HepG2 (cell line): Measurements from ENCODE around the gene ZNF821. TPM values are rescaled to one million over a fixed set of nuclear protein-coding genes. Genes with fewer than 3 reads are reported as not detected.

Experiments used
- ARID2 ChIP-seq: sonication (generic); formaldehyde crosslinking; IDR thresholded peaks from 2 replicates; pipeline ENCODE4 v1.8.1; 2022; ENCODE audit warnings: mild to moderate bottlenecking, missing genetic modification reagents, borderline replicate concordance
- GABPA ChIP-seq, 2 experiments: IDR thresholded peaks; 2 replicates each; pipeline ENCODE4 v1.6.1; 2011 to 2016; ENCODE audit warnings: low read depth in 2 of 2, low read length in 1 of 2, missing biosample characterization in 1 of 2, missing genetic modification characterization in 1 of 2
- HNRNPLL ChIP-seq: fragments of 200-400 bp; formaldehyde crosslinking; IDR thresholded peaks from 2 replicates; pipeline ENCODE4 v1.6.1; 2017; ENCODE audit warnings: mild to moderate bottlenecking, low read depth, low read length; ENCODE audit not compliant: poor library complexity, severe bottlenecking
- MATR3 ChIP-seq: sonication (generic); formaldehyde crosslinking; IDR thresholded peaks from 2 replicates; pipeline ENCODE4 v1.4.0; 2020; ENCODE audit warnings: missing genetic modification reagents
- NFE2 ChIP-seq: sonication (generic); formaldehyde crosslinking; IDR thresholded peaks from 2 replicates; pipeline ENCODE4 v1.4.0; 2020; ENCODE audit warnings: missing genetic modification reagents
- PHF8 ChIP-seq: sonication (generic); formaldehyde crosslinking; IDR thresholded peaks from 2 replicates; pipeline ENCODE4 v1.5.0; 2020; ENCODE audit warnings: missing genetic modification reagents
- SIN3A ChIP-seq: IDR thresholded peaks from 2 replicates; pipeline ENCODE4 v1.6.1; 2011; ENCODE audit warnings: low read depth, mild to moderate bottlenecking, control low read depth, low read length, borderline replicate concordance
- SP5 ChIP-seq: IDR thresholded peaks from 2 replicates; pipeline ENCODE4 v1.6.1; 2016; ENCODE audit warnings: low read depth, borderline replicate concordance
- TMF1 ChIP-seq: sonication (generic); formaldehyde crosslinking; IDR thresholded peaks from 2 replicates; pipeline ENCODE4 v1.8.1; 2022; ENCODE audit warnings: low read depth, missing genetic modification reagents
- ZFAT ChIP-seq: sonication (generic); formaldehyde crosslinking; conservative IDR thresholded peaks from 2 replicates; pipeline ENCODE4 v1.8.1; 2023; ENCODE audit warnings: missing genetic modification reagents, inconsistent platforms
- ZNF564 ChIP-seq: sonication (generic); formaldehyde crosslinking; IDR thresholded peaks from 2 replicates; pipeline ENCODE4 v1.8.1; 2023; ENCODE audit warnings: mild to moderate bottlenecking, missing genetic modification reagents
- ZNF629 ChIP-seq: sonication (generic); formaldehyde crosslinking; conservative IDR thresholded peaks from 2 replicates; pipeline ENCODE4 v1.5.0; 2020; ENCODE audit warnings: missing genetic modification reagents
- ZNF780A ChIP-seq: sonication (generic); formaldehyde crosslinking; IDR thresholded peaks from 2 replicates; pipeline ENCODE4 v1.8.0; 2022; ENCODE audit warnings: mild to moderate bottlenecking, missing genetic modification reagents, moderate library complexity
- ZNF782 ChIP-seq: sonication (generic); formaldehyde crosslinking; IDR thresholded peaks from 2 replicates; pipeline ENCODE4 v1.4.0; 2020; ENCODE audit warnings: missing genetic modification reagents, mild to moderate bottlenecking, borderline replicate concordance
- polyA plus RNA-seq, 8 experiments: library from polyadenylated mRNA; depleted of rRNA in 3 of 8; stranded (reverse) in 7 of 8; unstranded in 1 of 8; fragments of >200 nt; fragmentation: Illumina TruSeq in 4 of 8; extraction: Trizol in 4 of 8; gene quantifications; 2 replicates each; pipeline versions ENCODE4 v1.2.1 to v1.2.3, GENCODE V29; 2011 to 2016; ENCODE audit warnings: low read depth in 4 of 8, missing spikeins in 1 of 8, mixed read lengths in 1 of 8; ENCODE audit not compliant: insufficient read depth in 1 of 8
- total RNA-seq, 5 experiments: library from RNA; depleted of rRNA; stranded (reverse); fragments of >200 nt; fragmentation: Illumina TruSeq; extraction: Trizol; gene quantifications; 2 replicates each; pipeline ENCODE4 v1.2.3, GENCODE V29; 2016; ENCODE audit warnings: low read depth in 1 of 5
- TF ChIP-seq, protein P1 (sequence below): sonication (generic); formaldehyde crosslinking; IDR thresholded peaks from 2 replicates; pipeline ENCODE4 v1.4.0; 2020; ENCODE audit warnings: missing genetic modification reagents, borderline replicate concordance
- TF ChIP-seq, protein P2 (sequence below): sonication (generic); formaldehyde crosslinking; IDR thresholded peaks from 2 replicates; pipeline ENCODE4 v1.9.0; 2022; ENCODE audit warnings: missing genetic modification reagents, mild to moderate bottlenecking, borderline replicate concordance
- TF ChIP-seq, protein P3 (sequence below): IDR thresholded peaks from 2 replicates; pipeline ENCODE4 v1.6.1; 2016; ENCODE audit warnings: missing compliant biosample characterization, missing genetic modification reagents, borderline replicate concordance
- TF ChIP-seq, protein P4 (sequence below): sonication (generic); formaldehyde crosslinking; IDR thresholded peaks from 2 replicates; pipeline ENCODE4 v1.9.0; 2021; ENCODE audit warnings: missing genetic modification reagents, borderline replicate concordance

Gene ZNF821
- total and polyA plus RNA-seq, 2 of the 13 experiments (the other 11 are each of a cell fraction or from before 2014, with no cell fraction given), result 7.0 to 9.1 TPM

DNA sequence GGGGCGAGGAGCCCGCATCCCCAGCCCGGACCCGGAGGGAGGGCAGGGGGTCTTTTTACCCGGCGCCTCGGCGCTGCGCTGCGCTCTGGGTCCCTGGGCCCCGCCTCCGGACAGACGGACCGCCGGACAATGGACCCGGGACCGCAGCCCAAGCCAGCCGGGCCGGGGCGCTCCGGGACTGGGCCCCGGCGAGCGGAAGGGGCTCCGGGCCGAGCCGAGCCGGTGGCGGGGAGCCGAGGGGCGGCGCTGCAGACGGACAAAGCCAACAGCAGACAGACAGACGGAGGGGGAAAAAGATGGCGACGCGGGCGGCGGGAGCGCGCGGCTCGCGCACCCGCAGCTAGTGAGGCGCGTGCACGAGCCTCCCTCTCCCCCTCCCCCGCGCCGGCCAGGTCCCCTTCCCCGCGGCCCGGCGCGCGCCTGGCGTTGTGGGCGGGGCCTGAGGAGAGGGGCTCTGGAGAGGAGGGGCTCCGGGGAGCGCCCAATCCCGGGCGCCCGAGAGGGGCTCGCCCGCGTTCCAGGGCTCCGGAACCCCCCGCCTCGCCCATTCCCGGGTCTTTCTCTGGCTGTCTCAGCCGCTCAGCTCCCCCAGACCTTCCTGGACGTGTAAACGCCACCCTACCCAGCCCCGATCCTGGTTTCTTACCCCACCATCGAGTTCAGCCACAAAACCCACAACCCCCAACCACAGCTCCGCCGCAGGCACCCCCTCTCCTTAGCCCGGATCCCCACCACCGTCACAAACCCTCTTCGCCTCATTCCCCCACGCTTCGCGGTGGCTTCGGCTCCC, at the start of gene ZNF821 (continued):
- TF ChIP-seq, protein P1, sequence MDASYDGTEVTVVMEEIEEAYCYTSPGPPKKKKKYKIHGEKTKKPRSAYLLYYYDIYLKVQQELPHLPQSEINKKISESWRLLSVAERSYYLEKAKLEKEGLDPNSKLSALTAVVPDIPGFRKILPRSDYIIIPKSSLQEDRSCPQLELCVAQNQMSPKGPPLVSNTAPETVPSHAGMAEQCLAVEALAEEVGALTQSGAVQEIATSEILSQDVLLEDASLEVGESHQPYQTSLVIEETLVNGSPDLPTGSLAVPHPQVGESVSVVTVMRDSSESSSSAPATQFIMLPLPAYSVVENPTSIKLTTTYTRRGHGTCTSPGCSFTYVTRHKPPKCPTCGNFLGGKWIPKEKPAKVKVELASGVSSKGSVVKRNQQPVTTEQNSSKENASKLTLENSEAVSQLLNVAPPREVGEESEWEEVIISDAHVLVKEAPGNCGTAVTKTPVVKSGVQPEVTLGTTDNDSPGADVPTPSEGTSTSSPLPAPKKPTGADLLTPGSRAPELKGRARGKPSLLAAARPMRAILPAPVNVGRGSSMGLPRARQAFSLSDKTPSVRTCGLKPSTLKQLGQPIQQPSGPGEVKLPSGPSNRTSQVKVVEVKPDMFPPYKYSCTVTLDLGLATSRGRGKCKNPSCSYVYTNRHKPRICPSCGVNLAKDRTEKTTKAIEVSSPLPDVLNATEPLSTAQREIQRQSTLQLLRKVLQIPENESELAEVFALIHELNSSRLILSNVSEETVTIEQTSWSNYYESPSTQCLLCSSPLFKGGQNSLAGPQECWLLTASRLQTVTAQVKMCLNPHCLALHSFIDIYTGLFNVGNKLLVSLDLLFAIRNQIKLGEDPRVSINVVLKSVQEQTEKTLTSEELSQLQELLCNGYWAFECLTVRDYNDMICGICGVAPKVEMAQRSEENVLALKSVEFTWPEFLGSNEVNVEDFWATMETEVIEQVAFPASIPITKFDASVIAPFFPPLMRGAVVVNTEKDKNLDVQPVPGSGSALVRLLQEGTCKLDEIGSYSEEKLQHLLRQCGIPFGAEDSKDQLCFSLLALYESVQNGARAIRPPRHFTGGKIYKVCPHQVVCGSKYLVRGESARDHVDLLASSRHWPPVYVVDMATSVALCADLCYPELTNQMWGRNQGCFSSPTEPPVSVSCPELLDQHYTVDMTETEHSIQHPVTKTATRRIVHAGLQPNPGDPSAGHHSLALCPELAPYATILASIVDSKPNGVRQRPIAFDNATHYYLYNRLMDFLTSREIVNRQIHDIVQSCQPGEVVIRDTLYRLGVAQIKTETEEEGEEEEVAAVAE (CRISPR knock-in tag), result no peak
- TF ChIP-seq HNRNPLL, result peak; percentile 33
- no peak for TF ChIP-seq ZNF780A (CRISPR knock-in tag)
- peak; percentile 23; the same call in 1 of the 2 replicates for TF ChIP-seq SIN3A
- TF ChIP-seq TMF1, result peak; percentile 19; the same call in 1 of the 2 replicates
- TF ChIP-seq, protein P2, sequence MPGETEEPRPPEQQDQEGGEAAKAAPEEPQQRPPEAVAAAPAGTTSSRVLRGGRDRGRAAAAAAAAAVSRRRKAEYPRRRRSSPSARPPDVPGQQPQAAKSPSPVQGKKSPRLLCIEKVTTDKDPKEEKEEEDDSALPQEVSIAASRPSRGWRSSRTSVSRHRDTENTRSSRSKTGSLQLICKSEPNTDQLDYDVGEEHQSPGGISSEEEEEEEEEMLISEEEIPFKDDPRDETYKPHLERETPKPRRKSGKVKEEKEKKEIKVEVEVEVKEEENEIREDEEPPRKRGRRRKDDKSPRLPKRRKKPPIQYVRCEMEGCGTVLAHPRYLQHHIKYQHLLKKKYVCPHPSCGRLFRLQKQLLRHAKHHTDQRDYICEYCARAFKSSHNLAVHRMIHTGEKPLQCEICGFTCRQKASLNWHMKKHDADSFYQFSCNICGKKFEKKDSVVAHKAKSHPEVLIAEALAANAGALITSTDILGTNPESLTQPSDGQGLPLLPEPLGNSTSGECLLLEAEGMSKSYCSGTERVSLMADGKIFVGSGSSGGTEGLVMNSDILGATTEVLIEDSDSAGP (CRISPR knock-in tag), result peak; percentile 60; the same call in 1 of the 2 replicates
- no peak for TF ChIP-seq MATR3 (CRISPR knock-in tag)
- TF ChIP-seq ZFAT, result no peak
- no peak; the same call in 1 of the 2 replicates for TF ChIP-seq SP5 (CRISPR knock-in tag)
- TF ChIP-seq, protein P3, sequence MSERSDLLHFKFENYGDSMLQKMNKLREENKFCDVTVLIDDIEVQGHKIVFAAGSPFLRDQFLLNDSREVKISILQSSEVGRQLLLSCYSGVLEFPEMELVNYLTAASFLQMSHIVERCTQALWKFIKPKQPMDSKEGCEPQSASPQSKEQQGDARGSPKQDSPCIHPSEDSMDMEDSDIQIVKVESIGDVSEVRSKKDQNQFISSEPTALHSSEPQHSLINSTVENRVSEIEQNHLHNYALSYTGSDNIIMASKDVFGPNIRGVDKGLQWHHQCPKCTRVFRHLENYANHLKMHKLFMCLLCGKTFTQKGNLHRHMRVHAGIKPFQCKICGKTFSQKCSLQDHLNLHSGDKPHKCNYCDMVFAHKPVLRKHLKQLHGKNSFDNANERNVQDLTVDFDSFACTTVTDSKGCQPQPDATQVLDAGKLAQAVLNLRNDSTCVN (CRISPR knock-in tag), result no peak
- TF ChIP-seq ZNF564, result peak; percentile 50; the same call in 1 of the 2 replicates
- TF ChIP-seq GABPA (IDR thresholded peaks at IDR 0.05; ENCODE audit: low read depth, low read length), result no peak
- TF ChIP-seq GABPA (CRISPR knock-in tag; IDR thresholded peaks at IDR 0.05; ENCODE audit: low read depth), result no peak
- peak; percentile 67; the same call in 1 of the 2 replicates for TF ChIP-seq PHF8 (CRISPR knock-in tag)
- TF ChIP-seq, protein P4, sequence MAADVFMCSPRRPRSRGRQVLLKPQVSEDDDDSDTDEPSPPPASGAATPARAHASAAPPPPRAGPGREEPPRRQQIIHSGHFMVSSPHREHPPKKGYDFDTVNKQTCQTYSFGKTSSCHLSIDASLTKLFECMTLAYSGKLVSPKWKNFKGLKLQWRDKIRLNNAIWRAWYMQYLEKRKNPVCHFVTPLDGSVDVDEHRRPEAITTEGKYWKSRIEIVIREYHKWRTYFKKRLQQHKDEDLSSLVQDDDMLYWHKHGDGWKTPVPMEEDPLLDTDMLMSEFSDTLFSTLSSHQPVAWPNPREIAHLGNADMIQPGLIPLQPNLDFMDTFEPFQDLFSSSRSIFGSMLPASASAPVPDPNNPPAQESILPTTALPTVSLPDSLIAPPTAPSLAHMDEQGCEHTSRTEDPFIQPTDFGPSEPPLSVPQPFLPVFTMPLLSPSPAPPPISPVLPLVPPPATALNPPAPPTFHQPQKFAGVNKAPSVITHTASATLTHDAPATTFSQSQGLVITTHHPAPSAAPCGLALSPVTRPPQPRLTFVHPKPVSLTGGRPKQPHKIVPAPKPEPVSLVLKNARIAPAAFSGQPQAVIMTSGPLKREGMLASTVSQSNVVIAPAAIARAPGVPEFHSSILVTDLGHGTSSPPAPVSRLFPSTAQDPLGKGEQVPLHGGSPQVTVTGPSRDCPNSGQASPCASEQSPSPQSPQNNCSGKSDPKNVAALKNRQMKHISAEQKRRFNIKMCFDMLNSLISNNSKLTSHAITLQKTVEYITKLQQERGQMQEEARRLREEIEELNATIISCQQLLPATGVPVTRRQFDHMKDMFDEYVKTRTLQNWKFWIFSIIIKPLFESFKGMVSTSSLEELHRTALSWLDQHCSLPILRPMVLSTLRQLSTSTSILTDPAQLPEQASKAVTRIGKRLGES, result no peak
- TF ChIP-seq ZNF629 (CRISPR knock-in tag), result no peak
- TF ChIP-seq ARID2 (CRISPR knock-in tag), result no peak; the same call in 1 of the 2 replicates
- no peak for TF ChIP-seq NFE2 (CRISPR knock-in tag)
- peak; percentile 42; the same call in 1 of the 2 replicates for TF ChIP-seq ZNF782 (CRISPR knock-in tag)
